HG02610 (cell line): ENCODE data around the gene HEMGN.
A peak's percentile ranks its signal among the peaks of the same experiment; 100 is the strongest.
"Not testable (repeated sequence)": the region's sequence is repeated elsewhere in the genome, so short reads cannot be mapped to it uniquely, and the experiment has no call there.

Source experiments
- ATAC-seq: cut with Tn5 transposase; IDR thresholded peaks from one replicate; pipeline ENCODE4 v1.9.1; 2021; ENCODE audit warnings: mild to moderate bottlenecking, moderate library complexity; ENCODE audit not compliant: unreplicated experiment

Gene HEMGN

DNA sequence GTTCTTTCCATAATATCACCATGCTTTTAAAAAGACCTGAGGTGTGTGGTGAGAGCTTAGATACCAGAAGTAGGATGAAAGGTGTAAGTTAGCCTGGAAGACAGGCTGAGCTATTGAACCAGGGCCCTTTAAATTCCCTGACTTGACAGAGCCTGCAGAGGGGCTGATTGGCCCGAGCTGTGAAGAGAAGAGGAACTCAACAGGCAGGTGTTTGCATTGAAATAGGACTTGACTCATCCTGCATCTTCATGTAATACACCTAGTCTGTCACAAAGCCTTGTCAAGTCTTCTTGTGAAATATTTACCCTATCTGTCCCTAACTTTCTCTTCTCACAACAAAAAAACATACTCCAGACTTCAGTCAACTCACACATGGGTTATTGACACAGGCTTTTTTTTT is 28.5 kb upstream of the HEMGN start:
- ATAC-seq, result no peak

DNA sequence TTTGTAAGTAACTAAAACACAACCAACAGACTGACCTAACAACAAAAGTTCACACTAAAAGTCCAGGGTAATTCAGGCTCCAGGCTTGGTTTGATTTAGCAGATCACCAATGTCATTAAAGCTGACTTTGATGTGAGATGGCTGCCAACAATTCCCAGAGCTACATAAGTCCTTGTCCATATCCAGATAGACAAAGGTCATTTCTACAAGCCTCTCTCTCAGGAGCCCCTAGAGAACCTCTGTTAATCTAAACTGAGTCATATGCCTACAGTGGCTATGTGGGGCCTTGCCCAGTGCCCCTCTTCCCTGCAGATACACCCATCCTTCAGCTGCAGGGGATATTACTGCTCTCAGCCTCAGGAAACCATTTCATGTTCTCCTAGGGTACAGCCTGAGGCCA is 26.9 kb upstream of the HEMGN start:
- no peak for ATAC-seq

DNA sequence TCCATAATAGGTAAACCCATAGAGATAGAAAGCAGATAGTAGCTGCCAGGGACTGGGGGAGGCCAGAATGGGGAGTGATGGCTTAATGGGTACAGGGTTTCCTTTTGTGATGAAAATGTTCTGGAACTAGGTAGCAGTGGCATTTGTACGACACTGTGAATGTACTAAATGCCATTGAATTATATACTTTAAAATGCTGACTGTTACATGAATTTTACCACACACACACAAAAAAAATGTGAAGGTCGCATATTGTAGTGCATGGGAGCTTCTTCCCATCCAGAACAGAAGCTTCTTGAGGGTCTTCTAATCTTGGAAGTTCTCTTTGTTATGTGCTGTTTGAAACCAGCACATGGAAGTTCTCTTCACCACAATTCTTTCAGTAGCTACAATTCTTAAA is 25.3 kb upstream of the HEMGN start:
- no peak for ATAC-seq

DNA sequence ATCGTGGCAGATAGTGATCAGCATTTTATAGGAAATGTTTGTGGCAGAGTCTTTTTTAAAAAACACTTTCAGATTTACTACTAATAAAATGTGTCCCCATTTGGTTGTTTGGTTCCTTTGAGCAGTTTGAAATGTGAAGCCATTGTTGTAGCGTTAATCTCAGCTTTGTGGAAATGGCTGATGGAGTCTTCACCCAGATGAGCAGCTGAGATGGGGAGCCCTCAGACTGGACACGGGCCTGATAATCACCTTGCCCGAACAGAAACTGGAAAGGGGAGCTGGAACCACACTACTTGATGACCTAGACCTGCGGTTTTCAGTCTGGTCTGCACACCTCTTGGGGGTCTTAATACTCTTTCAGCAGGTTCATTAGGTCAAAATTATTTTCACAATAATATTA is 24.6 kb upstream of the HEMGN start:
- ATAC-seq, result no peak

DNA sequence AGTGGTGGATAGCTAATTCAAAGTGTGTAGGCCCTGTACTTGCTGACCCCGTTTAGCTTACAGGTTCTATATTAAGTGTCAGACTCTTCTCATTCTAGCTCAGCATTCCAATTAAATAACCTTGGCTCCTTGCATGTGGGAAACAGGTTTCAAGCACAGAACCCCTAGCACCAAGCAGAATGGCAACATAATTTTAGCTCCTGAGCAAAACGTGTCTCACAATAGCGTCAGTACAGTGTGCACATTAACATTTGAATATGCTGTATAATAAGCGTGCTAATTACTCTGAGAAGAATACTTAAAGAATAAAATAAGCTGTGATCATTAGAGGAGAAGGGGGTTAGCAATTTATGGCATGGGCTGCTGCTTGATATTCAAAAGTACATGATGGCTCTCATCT is 24.2 kb upstream of the HEMGN start:
- no peak for ATAC-seq

DNA sequence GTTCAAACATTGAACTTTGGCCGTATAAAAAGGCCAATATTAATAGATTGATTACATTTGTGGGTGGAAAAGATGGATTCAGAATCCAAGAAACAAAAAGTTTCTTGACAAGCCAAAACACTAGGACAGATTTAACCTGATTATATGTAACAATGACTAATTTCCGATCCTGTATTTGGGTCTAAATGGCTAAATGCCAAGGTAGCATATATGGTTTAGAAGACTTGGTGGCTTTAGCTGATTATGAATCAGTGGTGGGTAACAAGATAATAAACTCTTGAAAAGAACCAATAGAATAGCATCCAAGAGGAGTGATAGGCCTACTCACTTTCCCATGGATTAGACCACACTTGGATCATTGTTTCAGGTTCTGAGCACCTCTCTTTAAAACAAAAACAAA is 23.4 kb upstream of the HEMGN start:
- ATAC-seq, result no peak

DNA sequence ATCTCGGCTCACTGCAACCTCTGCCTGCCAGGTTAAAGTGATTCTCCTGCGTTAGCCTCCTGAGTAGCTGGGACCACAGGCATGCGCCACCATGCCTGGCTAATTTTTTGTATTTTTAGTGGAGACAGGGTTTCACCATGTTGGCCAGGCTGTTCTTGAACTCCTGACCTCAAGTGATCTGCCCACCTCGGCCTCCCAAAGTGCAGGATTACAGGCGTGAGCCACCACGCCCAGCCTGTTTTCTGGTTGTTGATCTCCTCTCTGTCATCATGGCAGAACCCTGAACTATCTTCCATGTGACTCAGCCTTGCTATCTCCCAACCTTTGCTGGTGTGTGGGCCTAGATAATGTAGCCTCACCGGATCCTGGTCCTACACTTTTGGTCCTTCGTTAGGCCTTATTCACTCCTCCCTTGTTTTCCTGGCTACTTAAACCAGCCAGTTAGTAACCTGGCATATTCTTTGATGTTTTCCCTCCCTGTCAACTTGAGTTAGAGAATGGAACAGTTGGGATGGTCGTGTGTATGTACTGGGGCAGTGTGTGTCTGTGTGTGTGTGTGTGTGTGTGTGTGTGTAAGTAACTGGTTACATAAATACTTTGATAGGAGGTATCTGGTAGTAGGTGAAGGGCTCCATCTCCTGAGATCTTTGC is 22.8 kb upstream of the HEMGN start:
- ATAC-seq, result not testable (repeated sequence)

DNA sequence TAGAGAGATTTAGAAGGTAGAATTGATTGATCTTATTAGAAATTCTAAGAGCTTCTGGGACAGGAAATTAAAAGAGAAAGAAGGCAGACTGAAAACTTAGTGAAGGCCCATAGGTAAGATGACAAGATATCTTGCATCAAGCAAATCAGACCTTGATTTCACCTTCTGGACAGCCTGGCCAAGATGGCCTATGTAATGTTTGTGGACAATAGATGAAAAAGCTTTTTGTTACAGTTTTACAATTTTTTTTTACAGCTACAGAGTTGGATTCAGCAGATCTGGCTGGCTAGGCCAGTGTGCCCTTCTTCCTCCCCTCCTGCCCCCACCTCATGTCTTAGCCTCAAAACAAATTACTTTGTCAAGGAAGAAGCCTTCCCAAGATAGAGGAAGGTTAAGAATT is 21.6 kb upstream of the HEMGN start:
- no peak for ATAC-seq

DNA sequence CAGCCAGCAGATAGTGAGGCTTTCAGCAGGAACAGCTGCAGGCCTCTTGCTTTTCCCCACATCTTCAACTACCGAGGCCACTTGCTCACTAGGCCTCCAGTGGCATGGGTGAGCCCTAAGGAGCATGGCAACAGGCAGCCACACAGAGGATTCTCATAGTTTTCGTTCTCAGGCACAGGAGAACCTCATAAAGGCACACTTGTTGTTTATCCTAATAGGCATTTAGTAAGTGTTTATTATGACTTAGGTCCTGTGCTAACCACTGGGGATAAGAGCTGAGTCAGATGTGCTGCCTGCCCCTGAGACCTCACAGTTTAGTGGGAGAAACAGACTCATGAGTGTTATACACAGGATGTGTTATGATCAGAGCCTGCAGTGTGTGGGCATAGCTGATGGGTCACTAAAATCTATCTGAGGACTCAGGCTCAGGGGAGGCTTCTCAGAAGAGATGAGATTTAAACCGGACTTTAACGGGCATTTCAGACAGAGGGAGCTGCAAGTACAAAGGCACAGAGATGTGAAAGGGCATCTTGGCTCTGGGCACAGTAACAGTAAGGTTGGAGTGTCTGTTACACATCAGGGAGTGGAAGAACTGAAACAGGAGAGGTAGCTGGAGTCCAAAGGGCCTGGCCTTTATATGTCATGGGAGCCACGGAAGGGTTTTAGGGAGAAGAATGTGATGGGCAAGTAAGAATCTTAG is 21.0 kb upstream of the HEMGN start:
- no peak for ATAC-seq

DNA sequence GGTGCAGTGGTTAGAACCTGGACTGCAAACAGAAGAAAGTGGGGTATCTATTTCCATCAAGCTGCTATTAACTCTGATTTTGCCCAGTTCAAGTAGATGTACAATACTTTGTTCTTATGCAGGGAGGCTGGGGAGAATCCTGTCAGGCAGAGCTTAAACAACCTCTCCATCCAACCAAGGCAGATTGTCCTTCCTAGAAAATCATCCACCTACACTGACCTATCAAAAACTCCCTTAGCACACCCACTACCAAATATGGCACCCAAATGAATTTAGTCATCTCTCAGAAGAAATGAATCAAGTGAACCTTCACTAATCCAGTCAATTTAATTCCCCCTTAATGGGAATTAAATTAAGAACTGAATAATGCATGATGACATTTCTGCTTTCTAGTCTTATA is 18.4 kb upstream of the HEMGN start:
- ATAC-seq, result no peak

DNA sequence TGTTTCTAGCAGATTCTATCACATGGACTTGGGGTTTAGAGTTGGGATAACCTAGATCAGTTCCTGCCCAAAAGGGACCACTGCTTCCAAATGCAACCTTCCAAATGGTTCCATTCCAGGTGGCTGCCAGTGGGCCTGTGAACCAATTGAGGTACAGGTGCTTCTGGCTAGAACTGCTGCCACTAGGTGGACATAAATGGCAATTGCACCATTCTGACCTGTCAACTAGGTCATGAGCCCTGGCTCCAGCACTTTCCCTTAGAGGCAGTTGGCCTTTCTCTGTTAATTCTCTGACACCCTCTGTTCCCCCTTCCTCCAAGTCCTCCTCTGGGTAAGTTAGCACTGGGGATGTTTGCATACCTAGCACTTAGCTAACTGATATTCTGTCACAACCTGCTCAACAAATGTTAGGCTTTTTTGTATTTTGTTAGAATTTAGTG is 16.6 kb upstream of the HEMGN start:
- peak; percentile 80 for ATAC-seq

DNA sequence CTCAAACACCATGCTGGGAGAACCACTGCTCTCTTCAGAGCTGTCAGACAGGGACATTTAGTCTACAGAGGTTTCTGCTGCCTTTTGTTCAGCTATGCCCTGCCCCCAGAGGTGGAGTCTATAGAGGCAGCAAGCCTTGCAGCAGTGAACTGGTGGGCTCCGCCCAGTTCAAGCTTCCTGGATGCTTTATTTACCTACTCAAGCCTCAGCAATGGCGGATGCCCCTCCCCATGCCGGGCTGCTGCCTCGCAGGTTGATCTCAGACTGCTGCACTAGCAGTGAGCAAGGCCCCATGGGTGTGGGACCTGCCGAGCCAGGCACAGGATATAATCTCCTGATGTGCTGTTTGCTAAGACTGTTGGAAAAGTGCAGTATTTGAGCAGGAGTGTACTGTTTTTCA is 12.9 kb upstream of the HEMGN start:
- not testable (repeated sequence) for ATAC-seq

DNA sequence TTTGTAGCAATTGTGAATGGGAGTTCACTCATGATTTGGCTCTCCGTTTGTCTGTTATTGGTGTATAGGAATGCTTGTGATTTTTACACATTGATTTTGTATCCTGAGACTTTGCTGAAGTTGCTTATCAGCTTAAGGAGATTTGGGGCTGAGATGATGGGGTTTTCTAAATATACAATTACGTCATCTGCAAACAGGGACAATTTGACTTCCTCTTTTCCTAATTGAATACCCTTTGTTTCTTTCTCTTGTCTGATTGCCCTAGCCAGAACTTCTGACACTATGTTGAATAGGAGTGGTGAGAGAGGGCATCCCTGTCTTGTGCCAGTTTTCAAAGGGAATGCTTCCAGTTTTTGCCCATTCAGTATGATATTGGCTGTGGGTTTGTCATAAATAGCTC is 9.1 kb upstream of the HEMGN start:
- ATAC-seq, result not testable (repeated sequence)

DNA sequence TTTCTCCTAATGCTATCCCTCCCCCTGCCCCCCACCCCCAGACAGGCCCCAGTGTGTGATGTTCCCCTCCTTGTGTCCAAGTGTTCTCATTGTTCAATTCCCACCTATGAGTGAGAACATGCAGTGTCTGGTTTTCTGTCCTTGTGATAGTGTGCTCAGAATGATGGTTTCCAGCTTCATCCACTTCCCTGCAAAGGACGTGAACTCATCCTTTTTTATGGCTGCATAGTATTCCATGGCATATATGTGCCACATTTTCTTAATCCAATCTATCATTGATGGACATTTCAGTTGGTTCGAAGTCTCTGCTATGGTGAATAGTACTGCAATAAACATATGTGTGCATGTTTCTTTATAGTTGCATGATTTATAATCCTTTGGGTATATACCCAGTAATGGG is 7.5 kb upstream of the HEMGN start:
- ATAC-seq, result not testable (repeated sequence)

DNA sequence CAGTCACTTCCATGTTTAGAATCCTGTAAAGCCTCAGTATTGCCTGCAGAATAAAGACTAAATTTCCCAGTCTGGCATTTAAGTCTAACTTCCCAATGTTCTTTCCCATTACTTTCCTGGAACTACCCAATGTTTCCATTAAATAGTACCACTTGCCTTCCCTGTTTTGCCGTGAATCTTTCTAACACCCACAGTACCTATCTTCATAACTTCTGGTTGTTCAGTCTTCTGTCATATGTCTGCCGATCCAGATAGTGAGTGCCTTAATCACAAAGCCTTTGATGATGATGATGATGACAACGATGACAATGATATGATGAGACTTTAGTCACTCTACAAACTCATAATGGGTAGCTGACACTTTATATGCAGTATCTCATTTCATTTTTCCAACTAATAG is 6.6 kb upstream of the HEMGN start:
- ATAC-seq, result no peak

DNA sequence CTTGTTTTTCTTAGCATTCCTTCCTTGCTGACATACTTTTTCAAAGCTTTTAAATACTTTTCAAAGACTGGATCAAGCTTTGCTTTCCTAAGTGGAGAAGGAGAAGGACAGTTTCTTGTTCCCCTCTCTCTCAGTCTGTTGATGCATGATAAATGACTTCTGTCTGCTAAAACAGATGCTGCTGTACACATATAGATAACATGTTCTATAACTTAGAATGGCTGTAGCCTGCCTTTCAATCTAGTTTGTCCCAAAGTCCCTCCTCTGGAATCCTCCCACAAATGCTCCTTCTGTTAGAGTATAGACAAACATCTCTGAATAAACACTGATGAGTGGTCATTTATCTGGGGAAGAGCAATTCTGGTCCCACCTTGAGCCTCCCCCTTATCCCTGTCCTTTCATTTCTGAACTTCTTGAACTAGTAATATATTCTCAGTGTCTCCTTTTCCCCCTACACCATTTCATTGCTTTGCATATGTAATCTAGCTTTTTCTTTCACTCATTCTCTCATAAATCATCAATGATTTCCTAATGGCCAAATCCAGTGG is 5.4 kb upstream of the HEMGN start:
- no peak for ATAC-seq

DNA sequence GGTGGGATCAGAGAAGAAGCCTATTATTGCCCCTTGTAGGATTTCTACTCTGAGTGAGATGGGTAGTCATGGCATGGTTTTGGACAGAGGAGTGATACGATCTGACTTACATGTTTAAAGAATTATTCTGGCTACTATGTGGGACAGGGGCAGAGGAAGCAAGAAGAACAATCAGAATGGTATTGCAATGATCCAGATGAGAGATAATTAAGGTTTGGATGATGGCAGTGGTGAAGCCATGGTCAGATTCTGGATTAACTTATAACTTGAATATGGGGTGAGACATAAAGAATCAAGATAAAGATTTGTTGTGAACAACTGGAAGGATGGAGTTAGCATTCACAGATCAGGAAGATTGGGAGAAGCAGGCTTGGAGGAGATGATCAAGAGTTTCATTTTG is 3.4 kb upstream of the HEMGN start:
- no peak for ATAC-seq

DNA sequence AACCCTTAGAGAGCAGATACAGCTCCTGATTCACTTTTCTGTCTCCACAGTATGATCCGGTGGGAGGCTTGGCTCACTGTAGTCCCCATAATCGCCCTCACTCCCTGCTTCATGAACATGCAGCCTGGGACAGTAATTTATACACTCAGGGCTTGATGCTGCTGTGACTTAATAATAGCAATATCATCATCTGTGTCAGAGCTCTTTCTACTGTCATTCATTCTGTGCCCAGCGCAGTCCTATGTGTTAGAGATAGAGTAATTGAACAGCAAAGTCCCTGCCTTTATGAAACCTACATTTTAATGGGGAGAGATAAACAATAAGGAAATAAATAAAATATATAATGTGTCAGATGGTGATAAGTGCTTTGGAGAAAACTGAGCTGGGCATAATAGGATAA is 2.8 kb upstream of the HEMGN start:
- ATAC-seq, result no peak

DNA sequence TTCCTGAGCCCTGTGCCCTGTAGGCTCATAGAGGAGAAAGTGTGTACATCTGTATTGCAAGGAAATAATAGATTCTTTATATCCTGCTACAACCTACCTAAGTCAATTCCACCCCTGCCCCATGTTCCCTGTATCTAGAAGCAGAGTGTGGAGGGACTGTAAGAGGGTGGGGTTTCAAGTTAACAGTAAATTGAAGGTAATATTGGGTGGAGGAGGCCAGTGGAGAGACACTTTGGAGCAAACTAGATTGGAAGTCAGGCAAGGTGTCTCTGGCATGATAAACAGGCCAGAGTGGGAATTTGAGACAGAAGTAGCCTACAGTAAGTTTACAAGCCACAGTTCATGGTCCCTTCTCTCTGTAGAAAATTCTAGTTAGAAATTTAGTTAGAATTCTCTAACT is 2.3 kb upstream of the HEMGN start:
- no peak for ATAC-seq

DNA sequence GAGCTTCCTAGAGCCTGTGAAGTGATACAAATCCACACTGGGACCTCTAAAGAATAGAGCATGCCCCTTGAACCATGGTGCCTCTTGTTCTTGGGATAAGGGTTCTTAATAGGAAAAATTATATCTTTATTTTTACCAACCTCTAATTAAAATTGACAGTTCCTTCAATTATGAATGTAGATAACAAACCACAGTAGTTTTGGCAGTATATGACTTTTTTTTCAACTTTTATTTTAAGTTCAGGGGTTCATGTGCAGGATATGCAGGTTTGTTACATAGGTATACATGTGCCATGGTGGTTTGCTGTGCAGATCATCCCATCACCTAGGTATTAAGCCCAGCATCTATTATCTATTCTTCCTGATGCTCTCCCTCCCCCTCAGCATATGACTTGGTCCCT is 974 bp downstream of the HEMGN start:
- no peak for ATAC-seq

DNA sequence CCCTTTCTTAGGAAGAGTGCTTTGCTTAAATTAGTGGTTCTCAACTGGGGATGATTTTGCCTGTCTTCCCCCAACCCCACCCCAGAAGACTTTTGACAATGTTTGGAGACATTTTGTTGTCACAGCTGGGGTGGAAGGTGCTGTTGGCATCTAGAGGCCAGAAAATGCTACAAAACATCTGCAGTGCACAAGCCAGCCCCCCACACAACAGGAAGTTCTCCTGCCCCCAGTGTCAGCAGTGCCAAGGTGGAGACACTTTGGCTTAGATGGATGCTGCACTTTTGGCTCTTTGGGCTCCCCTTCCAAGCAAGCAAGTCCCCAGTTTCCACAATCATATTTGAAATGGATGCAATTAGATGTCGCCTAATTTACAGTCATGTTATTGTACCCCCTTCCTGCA is 2.7 kb downstream of the HEMGN start:
- no peak for ATAC-seq

DNA sequence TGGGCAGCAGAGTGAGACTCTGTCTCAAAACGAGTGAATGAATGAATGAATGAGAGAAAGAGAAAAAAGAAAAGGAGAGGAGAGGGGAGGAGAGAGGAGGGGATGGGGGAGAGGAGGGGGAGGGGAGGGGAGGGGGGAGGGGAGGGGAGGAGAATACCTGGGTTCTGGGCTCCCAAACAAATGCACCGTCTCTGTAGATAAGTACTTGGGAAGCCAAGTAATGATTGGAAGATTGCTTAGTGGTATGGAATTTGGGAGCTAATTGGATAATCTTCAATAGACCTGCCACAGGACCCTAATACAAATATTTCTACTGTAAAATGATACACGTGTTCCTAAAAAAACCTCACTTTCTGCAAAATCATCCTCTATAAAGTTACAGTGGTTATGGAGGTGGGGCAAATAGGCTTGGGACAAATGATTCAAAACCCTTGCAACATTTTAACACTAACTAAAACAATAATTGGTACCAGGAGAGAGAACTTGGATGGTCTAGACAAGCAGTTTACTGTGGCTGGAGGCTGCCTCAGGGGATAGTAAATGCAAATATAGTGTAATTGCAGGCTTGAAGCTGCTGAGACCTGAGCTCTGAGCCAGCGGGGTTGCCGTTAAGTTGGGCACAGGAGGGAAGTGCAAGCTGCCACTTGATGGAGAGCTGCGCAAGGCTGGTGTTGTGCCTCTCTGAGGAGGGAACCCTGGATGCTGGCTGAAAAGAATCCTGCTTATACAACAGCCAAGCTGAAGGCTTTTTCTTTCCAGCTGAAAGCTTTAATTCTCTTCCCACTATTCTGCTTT is 3.5 kb downstream of the HEMGN start:
- ATAC-seq, result no peak
